ENCODE measurements around the gene IFI35.

The IFI35 gene

GRCh38 chr17:43056051-43056450 is 49.5 kb downstream of the IFI35 start:
- no peak overlapping the region for H3K4me3 ChIP-seq (ENCODE audit: low read depth, low read length)
- TF ChIP-seq CTCF (IDR thresholded peaks at IDR 0.05; ENCODE audit: low read depth, low read length): no peak

- no peak overlapping the region for H3K4me3 ChIP-seq (ENCODE audit: low read depth, low read length)
- TF ChIP-seq CTCF (IDR thresholded peaks at IDR 0.05; ENCODE audit: low read depth, low read length): no peak
Measured at GRCh38 chr17:43062984-43063638, 56.5 kb downstream of the IFI35 start.
